ENCODE data around the gene MS4A18.

Gene MS4A18

GRCh38 chr11:60699936-60700335 is 24.6 kb upstream of the MS4A18 start:
- no peak overlapping the region for H3K4me3 ChIP-seq (ENCODE audit: low read depth, low read length)
- TF ChIP-seq, protein P1, sequence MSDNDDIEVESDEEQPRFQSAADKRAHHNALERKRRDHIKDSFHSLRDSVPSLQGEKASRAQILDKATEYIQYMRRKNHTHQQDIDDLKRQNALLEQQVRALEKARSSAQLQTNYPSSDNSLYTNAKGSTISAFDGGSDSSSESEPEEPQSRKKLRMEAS (IDR thresholded peaks at IDR 0.05; ENCODE audit: low read depth, low read length) = no peak
- no peak for TF ChIP-seq POLR2A (IDR thresholded peaks at IDR 0.05; ENCODE audit: extremely low read depth, insufficient read length)
- no peak for TF ChIP-seq MYC (IDR thresholded peaks at IDR 0.05; ENCODE audit: low read depth, low read length)
- TF ChIP-seq CTCF (IDR thresholded peaks at IDR 0.05; ENCODE audit: low read depth, low read length) = no peak
- DNase-seq (ENCODE audit: low read depth) = no peak

GRCh38 chr11:60700689-60701468 is 23.6 kb upstream of the MS4A18 start:
- peak; percentile 59 for DNase-seq (ENCODE audit: low read depth)
- TF ChIP-seq, protein P1 (IDR thresholded peaks at IDR 0.05; ENCODE audit: low read depth, low read length) = 0 out of 2 replicates have a peak, but pooled peaks have one; percentile 9
- TF ChIP-seq CTCF (IDR thresholded peaks at IDR 0.05; ENCODE audit: low read depth, low read length) (peak; percentile 44), POLR2A (IDR thresholded peaks at IDR 0.05; ENCODE audit: extremely low read depth, insufficient read length) (no peak), MYC (IDR thresholded peaks at IDR 0.05; ENCODE audit: low read depth, low read length) (no peak)
- no peak overlapping the region for H3K4me3 ChIP-seq (ENCODE audit: low read depth, low read length)

GRCh38 chr11:60701469-60701818 is 23.1 kb upstream of the MS4A18 start:
- TF ChIP-seq, protein P1 (IDR thresholded peaks at IDR 0.05; ENCODE audit: low read depth, low read length) = no peak
- TF ChIP-seq MYC (IDR thresholded peaks at IDR 0.05; ENCODE audit: low read depth, low read length) = no peak
- no peak for TF ChIP-seq CTCF (IDR thresholded peaks at IDR 0.05; ENCODE audit: low read depth, low read length)
- TF ChIP-seq POLR2A (IDR thresholded peaks at IDR 0.05; ENCODE audit: extremely low read depth, insufficient read length) = no peak
- H3K4me3 ChIP-seq (ENCODE audit: low read depth, low read length) = no peak overlapping the region
- no peak for DNase-seq (ENCODE audit: low read depth)

GRCh38 chr11:60703374-60703773 is 21.1 kb upstream of the MS4A18 start:
- no peak overlapping the region for H3K4me3 ChIP-seq (ENCODE audit: low read depth, low read length)
- TF ChIP-seq MYC (IDR thresholded peaks at IDR 0.05; ENCODE audit: low read depth, low read length) = no peak
- TF ChIP-seq, protein P1 (IDR thresholded peaks at IDR 0.05; ENCODE audit: low read depth, low read length) = no peak
- DNase-seq (ENCODE audit: low read depth) = no peak

DNA sequence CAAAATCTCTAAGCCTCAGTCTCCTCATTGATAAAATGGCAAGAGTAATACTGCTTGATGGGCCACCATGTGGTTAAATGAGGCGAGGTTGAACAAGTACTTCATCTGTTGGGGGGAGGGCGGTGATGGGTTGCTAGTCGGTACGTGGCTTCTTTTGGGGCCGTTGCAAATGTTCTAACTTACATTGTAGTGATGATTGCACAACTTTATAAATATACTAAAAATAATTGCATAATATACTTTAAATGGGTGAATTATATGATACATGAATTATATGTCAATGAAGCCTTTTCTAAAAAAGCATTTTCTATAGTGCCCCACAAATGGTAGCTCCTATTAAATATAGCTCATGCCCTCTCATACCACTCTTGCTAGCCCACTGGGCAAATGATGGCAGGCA is 18.6 kb upstream of the MS4A18 start:
- no peak for DNase-seq (ENCODE audit: low read depth)
- TF ChIP-seq MYC (IDR thresholded peaks at IDR 0.05; ENCODE audit: low read depth, low read length) (no peak), CTCF (IDR thresholded peaks at IDR 0.05; ENCODE audit: low read depth, low read length) (no peak), POLR2A (IDR thresholded peaks at IDR 0.05; ENCODE audit: extremely low read depth, insufficient read length) (no peak)
- TF ChIP-seq, protein P1 (IDR thresholded peaks at IDR 0.05; ENCODE audit: low read depth, low read length) = no peak
- H3K4me3 ChIP-seq (ENCODE audit: low read depth, low read length) = no peak overlapping the region

DNA sequence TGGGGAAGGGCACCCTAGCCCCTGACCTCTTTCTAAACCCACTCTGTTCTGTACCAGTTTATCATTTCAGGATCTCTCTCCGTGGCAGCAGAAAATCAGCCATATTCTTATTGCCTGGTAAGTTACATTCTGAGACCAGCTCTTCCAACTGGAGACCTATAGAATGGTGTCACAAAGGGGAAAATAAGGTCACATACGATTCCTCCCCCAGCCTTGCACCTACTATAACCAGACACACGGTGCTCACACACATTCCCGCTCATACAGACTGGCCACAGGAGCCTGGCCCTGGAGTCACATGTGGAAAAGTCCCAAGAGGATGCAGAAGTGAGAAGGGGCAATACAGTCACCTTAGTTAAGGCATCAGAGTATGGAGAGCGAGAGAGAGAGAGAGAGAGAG is 17.6 kb upstream of the MS4A18 start:
- TF ChIP-seq CTCF (IDR thresholded peaks at IDR 0.05; ENCODE audit: low read depth, low read length) (no peak), POLR2A (IDR thresholded peaks at IDR 0.05; ENCODE audit: extremely low read depth, insufficient read length) (no peak), MYC (IDR thresholded peaks at IDR 0.05; ENCODE audit: low read depth, low read length) (no peak)
- TF ChIP-seq, protein P1 (IDR thresholded peaks at IDR 0.05; ENCODE audit: low read depth, low read length) = no peak
- no peak overlapping the region for H3K4me3 ChIP-seq (ENCODE audit: low read depth, low read length)
- DNase-seq (ENCODE audit: low read depth) = no peak
